ENCODE measurements around the gene RCC2.

The RCC2 gene

GRCh38 chr1:17370618-17371017 lies 68.9 kb downstream of the RCC2 start:
- DNase-seq = no peak

- no peak for DNase-seq
These were observed 70.0 kb downstream of the RCC2 start for GRCh38 chr1:17369466-17369865.

- DNase-seq = no peak
These were observed 74.2 kb downstream of the RCC2 start for GRCh38 chr1:17365293-17365692.

GRCh38 chr1:17363771-17364170 lies 75.7 kb downstream of the RCC2 start:
- no peak for DNase-seq

- no peak for DNase-seq
These were observed 76.1 kb downstream of the RCC2 start for GRCh38 chr1:17363351-17363750.

GRCh38 chr1:17361687-17362086 lies 77.8 kb downstream of the RCC2 start:
- no peak for DNase-seq

GRCh38 chr1:17360272-17360956 lies 79.1 kb downstream of the RCC2 start:
- no peak for DNase-seq

GRCh38 chr1:17359808-17360207 lies 79.7 kb downstream of the RCC2 start:
- DNase-seq = no peak

- no peak for DNase-seq
These were observed 80.4 kb downstream of the RCC2 start for GRCh38 chr1:17359031-17359430.

- DNase-seq = no peak
These were observed 80.9 kb downstream of the RCC2 start for GRCh38 chr1:17358557-17358956.

Measured in NCI-H1436 treated with DMSO at 0.1 percent for 48 hours (cell line).